HG03558 (cell line): ENCODE data around the gene NXN.
"Not testable (repeated sequence)": the region's sequence is repeated elsewhere in the genome, so short reads cannot be mapped to it uniquely, and the experiment has no call there.

Source experiments
- ATAC-seq: cut with Tn5 transposase; IDR thresholded peaks from one replicate; pipeline ENCODE4 v1.9.1; 2021; ENCODE audit warnings: moderate number of reproducible peaks; ENCODE audit not compliant: unreplicated experiment; ENCODE audit errors: extremely low read depth

Gene NXN

GRCh38 chr17:1007310-1008007 is 27.9 kb upstream of the NXN start:
- ATAC-seq: no peak

- ATAC-seq: no peak
Measured at GRCh38 chr17:1006054-1006453, 26.5 kb upstream of the NXN start.

GRCh38 chr17:1005361-1005946 is 25.9 kb upstream of the NXN start:
- no peak for ATAC-seq

- ATAC-seq: no peak
Measured at GRCh38 chr17:1004769-1005295, 25.3 kb upstream of the NXN start.

GRCh38 chr17:1003972-1004768 is 24.6 kb upstream of the NXN start:
- ATAC-seq: no peak

GRCh38 chr17:1003633-1003971 is 24.0 kb upstream of the NXN start:
- ATAC-seq: no peak

- ATAC-seq: no peak
Measured at GRCh38 chr17:1002771-1003555, 23.4 kb upstream of the NXN start.

GRCh38 chr17:1002412-1002753 is 22.8 kb upstream of the NXN start:
- no peak for ATAC-seq

- ATAC-seq: no peak
Measured at GRCh38 chr17:1001640-1002411, 22.2 kb upstream of the NXN start.

GRCh38 chr17:1000597-1001461 is 21.3 kb upstream of the NXN start:
- ATAC-seq: no peak

- no peak for ATAC-seq
Measured at GRCh38 chr17:998111-998510, 18.5 kb upstream of the NXN start.

GRCh38 chr17:996554-997344 is 17.2 kb upstream of the NXN start, which contains the start of gene TIMM22:
TIMM22 (plus strand) TSS chr17:997129; CDS start chr17:997143, 14 bp downstream.
- ATAC-seq: peak; percentile 86

GRCh38 chr17:995324-995723 is 15.7 kb upstream of the NXN start:
- ATAC-seq: not testable (repeated sequence)

- ATAC-seq: no peak
Measured at GRCh38 chr17:992933-993332, 13.4 kb upstream of the NXN start.

- no peak for ATAC-seq
Measured at GRCh38 chr17:988561-988960, 9.0 kb upstream of the NXN start.

GRCh38 chr17:987931-988330 is 8.4 kb upstream of the NXN start:
- ATAC-seq: no peak

GRCh38 chr17:986322-986929 is 6.8 kb upstream of the NXN start:
- ATAC-seq: no peak

GRCh38 chr17:983921-984320 is 4.3 kb upstream of the NXN start:
- no peak for ATAC-seq
